K562 treated with DMSO at 1 percent for 4 hours (cell line): ENCODE measurements around the gene CHST13. TPM values are rescaled to one million over a fixed set of nuclear protein-coding genes. Genes with fewer than 3 reads are reported as not detected.

Experiments
- total RNA-seq: library from RNA; unstranded; fragments of 300-600 nt; gene quantifications from 2 replicates; pipeline ENCODE4 v1.2.3, GENCODE V29; 2022; ENCODE audit not compliant: insufficient read depth

The CHST13 gene
- total RNA-seq: not detected in 2 replicates

GRCh38 chr3:126523745-126524428 is at the start of gene CHST13:
Gene CHST13 (plus strand): TSS chr3:126524155. CDS start chr3:126524333, 178 bp downstream.

GRCh38 chr3:126475413-126476114 is 48.4 kb upstream of the CHST13 start, which contains the start of gene ZXDC:
Gene ZXDC (minus strand): TSS chr3:126475891. CDS start chr3:126475865, 26 bp downstream.

GRCh38 chr3:126517291-126517951 is 6.5 kb upstream of the CHST13 start, which contains the start of gene UROC1:
Gene UROC1 (minus strand): TSS chr3:126517773. CDS start chr3:126517719, 54 bp downstream.

GRCh38 chr3:126558336-126559071 is 34.5 kb downstream of the CHST13 start, which contains the start of gene C3orf22:
Gene C3orf22 (minus strand): TSS chr3:126558932. CDS start chr3:126553390, 5,542 bp downstream.

Other genes with a start within 250 kb of the CHST13 start
- gene KLF15, start 166.7 kb upstream of the CHST13 start, total RNA-seq: 0.39 TPM in 1 of 2 replicates, not detected in the other
- gene CFAP100, start 129.2 kb upstream of the CHST13 start, total RNA-seq: not detected in 2 replicates
- 16.8 and 19.0 TPM in 2 replicates for gene ZXDC, start 48.3 kb upstream of the CHST13 start, total RNA-seq
- gene UROC1, start 6.4 kb upstream of the CHST13 start, total RNA-seq: not detected in 2 replicates
- not detected in 2 replicates for gene C3orf22, start 34.8 kb downstream of the CHST13 start, total RNA-seq
- gene TXNRD3, start 131.0 kb downstream of the CHST13 start, total RNA-seq: 0.82 and 1.4 TPM in 2 replicates
- gene CHCHD6, start 180.1 kb downstream of the CHST13 start, total RNA-seq: 218 and 268 TPM in 2 replicates